Measurements from ENCODE around the gene TXNDC11.

- TF ChIP-seq POLR2A (IDR thresholded peaks at IDR 0.05): no peak
- TF ChIP-seq CTCF (IDR thresholded peaks at IDR 0.05): no peak
Measured at GRCh38 chr16:11638140-11638539, 104.5 kb downstream of the TXNDC11 start.

Measured in breast epithelium (tissue), 3 donors.